PC-3 (cell line): ENCODE measurements around the gene TMEM254. TPM values are rescaled to one million over a fixed set of nuclear protein-coding genes. Genes with fewer than 3 reads are reported as not detected.

ENCODE experiments used
- ATAC-seq: fragments of 200-7000 bp; cut with Tn5 transposase; 2 replicates; pipeline ENCODE4 v1.9.1; 2020; ENCODE audit warnings: mild to moderate bottlenecking, moderate library complexity
- BruUV-seq: library from RNA; stranded (reverse); fragments of 400-500 nt; replicated peaks from 2 replicates; lab custom pipeline; 2021; lab: Mats Ljungman, UMichigan
- CTCF ChIA-PET: fragments of 300-600 bp; sonication (Branson Sonifier 250); formaldehyde crosslinking; loops from one replicate; lab custom pipeline; 2022; ENCODE audit warnings: antibody characterized with exemption; lab: Charles Lee
- POLR2A ChIA-PET: fragments of 300-600 bp; sonication (Branson Sonifier 250); formaldehyde crosslinking; loops from one replicate; lab custom pipeline; 2022; ENCODE audit warnings: antibody characterized with exemption; ENCODE audit not compliant: unreplicated experiment; lab: Charles Lee
- DNase-seq: peaks from one replicate; pipeline ENCODE4 v3.0.0-alpha.2; 2015
- H2AFZ ChIP-seq: fragments of 300-600 bp; sonication (generic); 2 replicates; pipeline ENCODE4 v1.6.0; 2016; ENCODE audit warnings: antibody characterized with exemption, low read length
- H3F3A ChIP-seq: fragments of 300-600 bp; sonication (generic); one replicate; pipeline ENCODE4 v1.6.0; 2017; ENCODE audit warnings: antibody characterized with exemption, low read length, control low read depth, mild to moderate bottlenecking; ENCODE audit not compliant: unreplicated experiment
- H3K27ac ChIP-seq: fragments of 300-600 bp; sonication (generic); 2 replicates; pipeline ENCODE4 v1.5.1; 2016; ENCODE audit warnings: mild to moderate bottlenecking, low read length
- H3K27me3 ChIP-seq: fragments of 300-600 bp; sonication (generic); 2 replicates; pipeline ENCODE4 v1.6.1; 2016; ENCODE audit warnings: low read length, mixed read lengths
- H3K36me3 ChIP-seq: fragments of 300-600 bp; sonication (generic); 2 replicates; pipeline ENCODE4 v1.6.1; 2016; ENCODE audit warnings: low read depth, mixed run types, low read length, mixed read lengths
- H3K4me1 ChIP-seq: fragments of 300-600 bp; sonication (generic); 2 replicates; pipeline ENCODE4 v1.5.1; 2016; ENCODE audit warnings: low read length; ENCODE audit not compliant: insufficient read depth
- H3K4me2 ChIP-seq: fragments of 300-600 bp; sonication (generic); 2 replicates; pipeline ENCODE4 v1.6.0; 2016; ENCODE audit warnings: low read length
- H3K4me3 ChIP-seq: fragments of 300-600 bp; sonication (generic); 2 replicates; pipeline ENCODE4 v1.5.1; 2016; ENCODE audit warnings: mild to moderate bottlenecking, low read length, mixed read lengths
- H3K79me2 ChIP-seq: fragments of 300-600 bp; sonication (generic); 2 replicates; pipeline ENCODE4 v1.6.1; 2017; ENCODE audit warnings: low read length, mixed read lengths
- H3K9ac ChIP-seq: fragments of 300-600 bp; sonication (generic); 2 replicates; pipeline ENCODE4 v1.6.0; 2016; ENCODE audit warnings: mild to moderate bottlenecking, low read length
- H3K9me2 ChIP-seq: fragments of 300-600 bp; sonication (generic); replicated peaks from 2 replicates; pipeline ENCODE4 v1.6.1; 2016; ENCODE audit warnings: mixed run types, low read length, mixed read lengths
- H3K9me3 ChIP-seq: fragments of 300-600 bp; sonication (generic); 2 replicates; pipeline ENCODE4 v1.6.1; 2016; ENCODE audit warnings: low read length, mixed read lengths
- H4K20me1 ChIP-seq: fragments of 300-600 bp; sonication (generic); 2 replicates; pipeline ENCODE4 v1.6.1; 2016; ENCODE audit warnings: low read length, mixed read lengths
- EZH2 ChIP-seq: fragments of 300-600 bp; sonication (generic); IDR thresholded peaks from one replicate; pipeline ENCODE4 v1.6.1; 2017; ENCODE audit warnings: antibody characterized with exemption, mild to moderate bottlenecking, low read length; ENCODE audit not compliant: unreplicated experiment
- EZH2phosphoT487 ChIP-seq: fragments of 300-600 bp; sonication (generic); IDR thresholded peaks from 2 replicates; pipeline ENCODE4 v1.6.1; 2018; ENCODE audit warnings: mild to moderate bottlenecking, antibody characterized with exemption, low read length, borderline replicate concordance
- intact Hi-C: fragments of 100-400 bp; cut with micrococcal nuclease; formaldehyde crosslinking; loops from 2 replicates; pipeline ENCODE4 v1.9.0; 2023
- total RNA-seq: library from RNA; depleted of rRNA; stranded (reverse); fragments of >200 nt; gene quantifications from 2 replicates; pipeline ENCODE4 v1.2.3, GENCODE V29; 2014
- TF ChIP-seq, protein P1 (sequence below): fragments of 300-600 bp; sonication (generic); conservative IDR thresholded peaks from 2 replicates; pipeline ENCODE4 v1.5.1; 2017; ENCODE audit warnings: antibody characterized with exemption, low read depth, mild to moderate bottlenecking, low read length

TMEM254 gene
- total RNA-seq, 1 experiment from 2014 or later, result 68.3 TPM

- Histone ChIP-seq H3K36me3 (no peaks in the 10 kb centered on the region), H3K9me3 (no peaks in the 10 kb centered on the region), H3K79me2 (no peaks in the 10 kb centered on the region), H2AFZ (no peak overlapping the region), H3K4me2 (no peak overlapping the region), H4K20me1 (no peaks in the 10 kb centered on the region), H3K9me2 (no peaks in the 10 kb centered on the region), H3K4me1 (peaks cover 6% of the 10 kb centered on the region; the same call in 1 of the 2 replicates), H3F3A (no peaks in the 10 kb centered on the region), H3K27me3 (no peaks in the 10 kb centered on the region), H3K9ac (no peak overlapping the region), H3K27ac (no peak overlapping the region), H3K4me3 (no peak overlapping the region)
- no peak for ATAC-seq
- intact Hi-C loops, result no loop called here
- POLR2A ChIA-PET, result no interaction called here
- CTCF ChIA-PET, result no interaction called here
- no peak for TF ChIP-seq EZH2phosphoT487
- no peak for TF ChIP-seq EZH2
- TF ChIP-seq, protein P1, sequence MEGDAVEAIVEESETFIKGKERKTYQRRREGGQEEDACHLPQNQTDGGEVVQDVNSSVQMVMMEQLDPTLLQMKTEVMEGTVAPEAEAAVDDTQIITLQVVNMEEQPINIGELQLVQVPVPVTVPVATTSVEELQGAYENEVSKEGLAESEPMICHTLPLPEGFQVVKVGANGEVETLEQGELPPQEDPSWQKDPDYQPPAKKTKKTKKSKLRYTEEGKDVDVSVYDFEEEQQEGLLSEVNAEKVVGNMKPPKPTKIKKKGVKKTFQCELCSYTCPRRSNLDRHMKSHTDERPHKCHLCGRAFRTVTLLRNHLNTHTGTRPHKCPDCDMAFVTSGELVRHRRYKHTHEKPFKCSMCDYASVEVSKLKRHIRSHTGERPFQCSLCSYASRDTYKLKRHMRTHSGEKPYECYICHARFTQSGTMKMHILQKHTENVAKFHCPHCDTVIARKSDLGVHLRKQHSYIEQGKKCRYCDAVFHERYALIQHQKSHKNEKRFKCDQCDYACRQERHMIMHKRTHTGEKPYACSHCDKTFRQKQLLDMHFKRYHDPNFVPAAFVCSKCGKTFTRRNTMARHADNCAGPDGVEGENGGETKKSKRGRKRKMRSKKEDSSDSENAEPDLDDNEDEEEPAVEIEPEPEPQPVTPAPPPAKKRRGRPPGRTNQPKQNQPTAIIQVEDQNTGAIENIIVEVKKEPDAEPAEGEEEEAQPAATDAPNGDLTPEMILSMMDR, result no peak
- no peak for DNase-seq
- no TSS peak for BruUV-seq
These were observed 10.2 kb upstream of the TMEM254 start for GRCh38 chr10:80068270-80068669.

DNA sequence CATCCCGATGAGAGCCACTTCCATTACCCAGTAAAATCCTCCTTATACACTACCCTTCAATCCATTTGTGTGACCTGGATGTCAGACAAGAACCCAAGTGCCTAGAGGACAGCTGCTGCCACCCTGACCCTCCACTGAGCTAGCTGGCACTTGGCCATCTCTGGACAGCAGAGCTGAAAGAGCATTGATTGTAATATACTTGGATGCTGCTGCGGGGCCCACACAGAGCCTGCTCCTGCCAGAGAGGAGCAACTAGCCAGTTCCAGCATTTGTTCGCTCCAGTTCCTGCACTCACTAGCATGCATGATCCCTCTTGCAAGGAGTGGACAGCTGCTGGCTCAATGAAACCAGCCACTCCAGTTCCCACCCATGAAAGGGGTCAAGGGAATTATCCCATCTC is 8.4 kb upstream of the TMEM254 start:
- intact Hi-C loops, result no loop called here
- H3K27ac ChIP-seq, result no peak overlapping the region
- no peak overlapping the region for H3K9ac ChIP-seq
- H3K9me2 ChIP-seq, result no peaks in the 10 kb centered on the region
- no peaks in the 10 kb centered on the region for H3K9me3 ChIP-seq
- H4K20me1 ChIP-seq, result no peaks in the 10 kb centered on the region
- ATAC-seq, result no peak
- H3K79me2 ChIP-seq, result no peaks in the 10 kb centered on the region
- DNase-seq, result no peak
- ChIA-PET CTCF (interaction anchor here (1.0 kb wide), 2 partner anchors 10 to 11 kb away, joined by 3 to 4 read pairs; no protein-coding TSS in a partner anchor), POLR2A (interaction anchor here (0.9 kb wide), 1 partner anchor 9 kb away, joined by 3 read pairs; no protein-coding TSS in a partner anchor)
- H3K4me1 ChIP-seq, result peaks cover 6% of the 10 kb centered on the region; the same call in 1 of the 2 replicates
- no TSS peak for BruUV-seq
- H3K27me3 ChIP-seq, result no peaks in the 10 kb centered on the region
- no peaks in the 10 kb centered on the region for H3F3A ChIP-seq
- H2AFZ ChIP-seq, result no peak overlapping the region
- no peak overlapping the region for H3K4me3 ChIP-seq
- TF ChIP-seq EZH2 (no peak), EZH2phosphoT487 (no peak)
- TF ChIP-seq, protein P1, result no peak
- no peaks in the 10 kb centered on the region for H3K36me3 ChIP-seq
- no peak overlapping the region for H3K4me2 ChIP-seq

GRCh38 chr10:80072584-80072983 is 5.9 kb upstream of the TMEM254 start:
- no peaks in the 10 kb centered on the region for H4K20me1 ChIP-seq
- POLR2A ChIA-PET, result no interaction called here
- H3K4me1 ChIP-seq, result peaks cover 17% of the 10 kb centered on the region
- no peak overlapping the region for H3K27ac ChIP-seq
- CTCF ChIA-PET, result no interaction called here
- no peak overlapping the region for H3K9ac ChIP-seq
- no peak for DNase-seq
- no peaks in the 10 kb centered on the region for H3K9me2 ChIP-seq
- no peak for TF ChIP-seq EZH2phosphoT487
- TF ChIP-seq, protein P1, result no peak
- TF ChIP-seq EZH2, result no peak
- H3K36me3 ChIP-seq, result no peaks in the 10 kb centered on the region
- peaks cover 5% of the 10 kb centered on the region for H3K79me2 ChIP-seq
- intact Hi-C loops, result no loop called here
- H3F3A ChIP-seq, result no peaks in the 10 kb centered on the region
- H3K4me2 ChIP-seq, result no peak overlapping the region
- no peaks in the 10 kb centered on the region for H3K9me3 ChIP-seq
- no TSS peak for BruUV-seq
- no peaks in the 10 kb centered on the region for H3K27me3 ChIP-seq
- H3K4me3 ChIP-seq, result no peak overlapping the region
- no peak overlapping the region for H2AFZ ChIP-seq
- no peak for ATAC-seq
